ENCODE results near the gene SP2.

GRCh38 chr17:47946929-47947397, 50.9 kb downstream of the SP2 start:
- TF ChIP-seq CTCF (IDR thresholded peaks at IDR 0.05 in 2 of 3, conservative IDR thresholded peaks at IDR 0.05 in 1 of 3; ENCODE audit: borderline replicate concordance in 1 of 3, insufficient read depth in 1 of 3, low read depth in 2 of 3, low read length in 2 of 3) (peak; percentile 79 to 100 (median 97); a peak in 5 of 6 replicates), CBX3 (IDR thresholded peaks at IDR 0.05; ENCODE audit: low read depth) (no peak), POLR2AphosphoS5 (IDR thresholded peaks at IDR 0.05; ENCODE audit: low read depth, low read length) (peak; percentile 56), MAX (IDR thresholded peaks at IDR 0.05) (peak; percentile 81), ZNF274 (IDR thresholded peaks at IDR 0.05; ENCODE audit: low read depth, low read length) (no peak), SRF (IDR thresholded peaks at IDR 0.05; ENCODE audit: low read depth) (no peak; the same call in 1 of the 2 replicates), ZBTB33 (IDR thresholded peaks at IDR 0.05; ENCODE audit: extremely low read depth, insufficient replicate concordance, low read length) (no peak), YY1 (IDR thresholded peaks at IDR 0.05; ENCODE audit: extremely low read depth, insufficient replicate concordance, low read depth, low read length) (no peak), TCF7L2 (IDR thresholded peaks at IDR 0.05; ENCODE audit: borderline replicate concordance, extremely low read depth, insufficient read depth, insufficient read length) (no peak), JUND (IDR thresholded peaks at IDR 0.05) (no peak; the same call in 1 of the 2 replicates), EZH2 (IDR thresholded peaks at IDR 0.05) (no peak), CEBPB (IDR thresholded peaks at IDR 0.05; ENCODE audit: low read depth) (no peak)
